Measurements from ENCODE around the gene WFDC2.

DNA sequence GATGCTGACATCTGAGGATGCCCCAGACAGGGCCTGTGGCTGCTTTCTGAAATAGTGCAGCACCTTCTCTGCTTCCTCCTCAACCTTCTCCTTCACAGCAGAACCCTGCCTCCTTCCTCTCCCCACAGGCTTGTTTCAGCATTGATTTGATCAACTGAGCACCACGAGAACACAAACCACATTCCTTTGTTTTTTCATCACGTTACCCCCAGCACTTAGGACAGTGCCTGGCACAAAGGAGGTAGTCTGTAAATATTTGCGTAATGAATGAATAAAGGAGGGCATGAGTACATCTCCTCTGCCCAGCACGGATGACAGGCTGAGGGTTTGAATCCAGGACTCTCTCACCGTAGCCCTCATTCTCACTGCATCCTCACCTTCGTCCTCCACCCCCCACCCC lies 21.3 kb upstream of the WFDC2 start:
- TF ChIP-seq CTCF (IDR thresholded peaks at IDR 0.05; ENCODE audit: insufficient read depth, low read length, poor library complexity, severe bottlenecking) (no peak), EZH2phosphoT487 (conservative IDR thresholded peaks at IDR 0.05; ENCODE audit: low read length) (no peak)

Measured in SU-DHL-6 (cell line).